Liver (tissue), 9 donors: ENCODE data around the gene FUBP1. TPM values are rescaled to one million over a fixed set of nuclear protein-coding genes. Genes with fewer than 3 reads are reported as not detected.
"Not testable (repeated sequence)": the region's sequence is repeated elsewhere in the genome, so short reads cannot be mapped to it uniquely, and the experiment has no call there.

Source experiments
- DNase-seq: peaks from one replicate; pipeline ENCODE4 v3.0.0-alpha.2; 2017; ENCODE audit warnings: low spot score
- H3K27ac ChIP-seq, 2 donors: one replicate each; pipeline ENCODE4 v1.7.0; 2013; ENCODE audit warnings: inconsistent platforms in 2 of 2, low read length in 2 of 2, control low read depth in 1 of 2, low read depth in 1 of 2, mild to moderate bottlenecking in 1 of 2
- H3K27me3 ChIP-seq, 4 donors: one replicate each; pipeline versions ENCODE4 v1.6.1 to v1.7.0; 2013; ENCODE audit warnings: low read length in 3 of 4, inconsistent platforms in 1 of 4, mild to moderate bottlenecking in 1 of 4, moderate library complexity in 1 of 4; ENCODE audit not compliant: control insufficient read depth in 4 of 4, insufficient read depth in 4 of 4
- H3K36me3 ChIP-seq, 4 donors: one replicate each; pipeline versions ENCODE4 v1.6.1 to v1.7.0; 2013; ENCODE audit warnings: low read length in 3 of 4, mild to moderate bottlenecking in 3 of 4, low read depth in 1 of 4, moderate library complexity in 1 of 4; ENCODE audit not compliant: control insufficient read depth in 4 of 4, insufficient read depth in 3 of 4
- H3K4me1 ChIP-seq, 4 donors: one replicate each; pipeline versions ENCODE4 v1.6.1 to v1.7.0; 2013; ENCODE audit warnings: low read length in 3 of 4, mild to moderate bottlenecking in 3 of 4, moderate library complexity in 1 of 4; ENCODE audit not compliant: control insufficient read depth in 4 of 4, insufficient read depth in 4 of 4
- H3K4me3 ChIP-seq, 3 donors: one replicate each; pipeline versions ENCODE4 v1.6.1 to v1.7.0; 2013; ENCODE audit warnings: low read length in 3 of 3, control low read depth in 1 of 3, low read depth in 1 of 3, mild to moderate bottlenecking in 1 of 3
- H3K9ac ChIP-seq, 2 donors: one replicate each; pipeline ENCODE4 v1.7.0; 2013; ENCODE audit warnings: low read length in 2 of 2, mild to moderate bottlenecking in 2 of 2, moderate library complexity in 2 of 2, control low read depth in 1 of 2, low read depth in 1 of 2
- H3K9me3 ChIP-seq, 4 donors: one replicate each; pipeline versions ENCODE4 v1.6.1 to v1.7.0; 2013; ENCODE audit warnings: low read length in 3 of 4; ENCODE audit not compliant: control insufficient read depth in 4 of 4
- CTCF ChIP-seq: fragments of 150-350 bp; IDR thresholded peaks from 2 replicates; pipeline ENCODE4 v1.5.1; 2017; ENCODE audit warnings: improper control_type of control experiment, low read depth, low read length; ENCODE audit not compliant: missing input control
- EGR1 ChIP-seq, 2 donors: IDR thresholded peaks; 2 replicates each; pipeline ENCODE4 v1.6.1; 2016 to 2018; ENCODE audit warnings: antibody characterized with exemption in 2 of 2, low read depth in 2 of 2
- FOXA1 ChIP-seq: IDR thresholded peaks from 2 replicates; pipeline ENCODE4 v1.6.1; 2016; ENCODE audit warnings: antibody characterized with exemption
- FOXA2 ChIP-seq: IDR thresholded peaks from 2 replicates; pipeline ENCODE4 v1.6.1; 2016; ENCODE audit warnings: antibody characterized with exemption
- GABPA ChIP-seq, 2 donors: IDR thresholded peaks in 1 of 2; conservative IDR thresholded peaks in 1 of 2; 2 replicates each; pipeline ENCODE4 v1.6.1; 2016; ENCODE audit warnings: antibody characterized with exemption in 2 of 2, mild to moderate bottlenecking in 1 of 2, moderate library complexity in 1 of 2
- HNF4A ChIP-seq, 2 donors: conservative IDR thresholded peaks; 2 replicates each; pipeline ENCODE4 v1.6.1; 2016; ENCODE audit warnings: antibody characterized with exemption in 2 of 2, mild to moderate bottlenecking in 2 of 2
- HNF4G ChIP-seq: IDR thresholded peaks from 2 replicates; pipeline ENCODE4 v1.6.1; 2016; ENCODE audit warnings: antibody characterized with exemption
- JUND ChIP-seq, 2 donors: IDR thresholded peaks; 2 replicates each; pipeline ENCODE4 v1.6.1; 2016; ENCODE audit warnings: antibody characterized with exemption in 2 of 2
- MAX ChIP-seq: IDR thresholded peaks from 2 replicates; pipeline ENCODE4 v1.6.1; 2016; ENCODE audit warnings: antibody characterized with exemption
- NR2F2 ChIP-seq: IDR thresholded peaks from 2 replicates; pipeline ENCODE4 v1.6.1; 2016; ENCODE audit warnings: antibody characterized with exemption
- RAD21 ChIP-seq, 2 donors: IDR thresholded peaks; 2 replicates each; pipeline ENCODE4 v1.6.1; 2016; ENCODE audit warnings: antibody characterized with exemption in 2 of 2, mild to moderate bottlenecking in 2 of 2
- RXRA ChIP-seq, 2 donors: IDR thresholded peaks; 2 replicates each; pipeline ENCODE4 v1.6.1; 2017 to 2018; ENCODE audit warnings: antibody characterized with exemption in 2 of 2, mild to moderate bottlenecking in 1 of 2
- SP1 ChIP-seq: IDR thresholded peaks from 2 replicates; pipeline ENCODE4 v1.6.1; 2018; ENCODE audit warnings: antibody characterized with exemption, mild to moderate bottlenecking
- TAF1 ChIP-seq: conservative IDR thresholded peaks from 2 replicates; pipeline ENCODE4 v1.6.1; 2016; ENCODE audit warnings: antibody characterized with exemption, mild to moderate bottlenecking
- YY1 ChIP-seq: IDR thresholded peaks from 2 replicates; pipeline ENCODE4 v1.6.1; 2016; ENCODE audit warnings: antibody characterized with exemption, mild to moderate bottlenecking
- ZBTB33 ChIP-seq: IDR thresholded peaks from 2 replicates; pipeline ENCODE4 v1.6.1; 2016; ENCODE audit warnings: antibody characterized with exemption
- WGBS: extraction: QIAGEN DNeasy Blood & Tissue Kit; methylation state at CpG from one replicate; pipeline ENCODE4 v1.1.7; 2013; 5-methylcytosine and 5-hydroxymethylcytosine counted together
- polyA plus RNA-seq, 2 donors: library from polyadenylated mRNA; stranded (reverse) in 1 of 2; unstranded in 1 of 2; fragments of 200-250 nt in 1 of 2; fragments of >200 nt in 1 of 2; fragmentation: Nextera tagmentation in 1 of 2; extraction: Ambion mirVana in 1 of 2; gene quantifications; one replicate each; pipeline versions ENCODE4 v1.2.1 to v1.2.3, GENCODE V29; 2013 to 2015
- total RNA-seq, 2 donors: library from RNA; depleted of rRNA; stranded (reverse); fragments of >200 nt; gene quantifications; one replicate each; pipeline ENCODE4 v1.2.3, GENCODE V29; 2014
- TF ChIP-seq, protein P1 (sequence below): IDR thresholded peaks from 2 replicates; pipeline ENCODE4 v1.6.1; 2016; ENCODE audit warnings: antibody characterized with exemption
- TF ChIP-seq, protein P2 (sequence below): IDR thresholded peaks from 2 replicates; pipeline ENCODE4 v1.6.1; 2016; ENCODE audit warnings: antibody characterized with exemption, mild to moderate bottlenecking
- donor health status: healthy.
- donor health status: healthy.
- donor health status: healthy.
- donor health status: healthy.
- donor health status: healthy.

FUBP1 gene
- total and polyA plus RNA-seq, 4 donors: 16.3 to 97.4 (median 47.2) TPM

DNA sequence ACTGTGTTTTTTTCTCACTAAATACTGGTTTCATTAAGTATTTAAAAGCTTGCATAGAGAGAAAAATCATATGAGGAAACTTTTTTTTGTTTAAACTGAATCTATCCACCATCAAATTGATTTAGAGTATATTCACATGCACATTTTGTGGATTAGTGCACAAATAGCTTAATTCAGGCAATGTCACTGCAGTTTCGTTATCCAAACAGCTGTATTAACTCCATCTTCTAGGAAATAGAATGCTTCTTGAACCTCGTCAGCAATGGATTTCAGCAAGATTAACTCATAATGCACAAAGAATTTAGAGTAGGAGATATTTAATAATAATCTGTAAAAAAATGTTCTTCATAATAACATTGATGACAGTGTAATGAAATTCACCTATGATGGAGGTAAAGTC is 52.9 kb downstream of the FUBP1 start (continued):
- no peak for TF ChIP-seq ZBTB33
- TF ChIP-seq GABPA (IDR thresholded peaks at IDR 0.05 in 1 of 2, conservative IDR thresholded peaks at IDR 0.05 in 1 of 2): no peak
- no peak for TF ChIP-seq RXRA (IDR thresholded peaks at IDR 0.05)
- no peak for TF ChIP-seq YY1
- TF ChIP-seq NR2F2: no peak
- TF ChIP-seq FOXA2: no peak

DNA sequence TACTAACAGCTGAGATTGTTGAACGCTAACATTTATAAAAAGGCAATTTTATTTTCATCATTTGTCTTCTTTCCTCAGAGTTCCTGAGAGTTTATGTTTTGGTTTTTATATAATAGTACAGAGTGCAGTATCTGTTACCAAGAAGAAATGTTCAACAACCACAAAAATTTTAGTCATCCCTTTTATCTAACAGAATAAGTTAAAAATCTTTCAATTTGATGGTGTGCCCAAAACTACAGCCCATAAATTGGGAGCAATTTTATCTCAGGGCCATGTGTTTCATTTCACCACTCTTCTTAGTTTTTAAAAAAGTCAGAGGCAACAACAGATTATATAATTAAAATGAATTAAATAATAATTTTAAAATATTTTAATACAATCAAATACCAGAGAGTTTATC is 53.4 kb downstream of the FUBP1 start:
- 83% methylated on average over 1 of the region's 1 CpG for WGBS
- TF ChIP-seq NR2F2: no peak
- no peak for TF ChIP-seq YY1
- no peak for TF ChIP-seq EGR1 (IDR thresholded peaks at IDR 0.05; ENCODE audit: low read depth in 2 of 2)
- no peak for TF ChIP-seq SP1
- TF ChIP-seq ZBTB33: no peak
- no peak for TF ChIP-seq CTCF
- no peak for TF ChIP-seq TAF1
- TF ChIP-seq FOXA1: no peak
- no peak for TF ChIP-seq RAD21 (IDR thresholded peaks at IDR 0.05)
- no peak for TF ChIP-seq FOXA2
- no peak for TF ChIP-seq HNF4G
- TF ChIP-seq MAX: no peak
- TF ChIP-seq, protein P1, sequence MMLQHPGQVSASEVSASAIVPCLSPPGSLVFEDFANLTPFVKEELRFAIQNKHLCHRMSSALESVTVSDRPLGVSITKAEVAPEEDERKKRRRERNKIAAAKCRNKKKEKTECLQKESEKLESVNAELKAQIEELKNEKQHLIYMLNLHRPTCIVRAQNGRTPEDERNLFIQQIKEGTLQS: no peak
- TF ChIP-seq GABPA (IDR thresholded peaks at IDR 0.05 in 1 of 2, conservative IDR thresholded peaks at IDR 0.05 in 1 of 2): no peak
- TF ChIP-seq RXRA (IDR thresholded peaks at IDR 0.05): no peak
- TF ChIP-seq JUND (IDR thresholded peaks at IDR 0.05): no peak
- TF ChIP-seq, protein P2, sequence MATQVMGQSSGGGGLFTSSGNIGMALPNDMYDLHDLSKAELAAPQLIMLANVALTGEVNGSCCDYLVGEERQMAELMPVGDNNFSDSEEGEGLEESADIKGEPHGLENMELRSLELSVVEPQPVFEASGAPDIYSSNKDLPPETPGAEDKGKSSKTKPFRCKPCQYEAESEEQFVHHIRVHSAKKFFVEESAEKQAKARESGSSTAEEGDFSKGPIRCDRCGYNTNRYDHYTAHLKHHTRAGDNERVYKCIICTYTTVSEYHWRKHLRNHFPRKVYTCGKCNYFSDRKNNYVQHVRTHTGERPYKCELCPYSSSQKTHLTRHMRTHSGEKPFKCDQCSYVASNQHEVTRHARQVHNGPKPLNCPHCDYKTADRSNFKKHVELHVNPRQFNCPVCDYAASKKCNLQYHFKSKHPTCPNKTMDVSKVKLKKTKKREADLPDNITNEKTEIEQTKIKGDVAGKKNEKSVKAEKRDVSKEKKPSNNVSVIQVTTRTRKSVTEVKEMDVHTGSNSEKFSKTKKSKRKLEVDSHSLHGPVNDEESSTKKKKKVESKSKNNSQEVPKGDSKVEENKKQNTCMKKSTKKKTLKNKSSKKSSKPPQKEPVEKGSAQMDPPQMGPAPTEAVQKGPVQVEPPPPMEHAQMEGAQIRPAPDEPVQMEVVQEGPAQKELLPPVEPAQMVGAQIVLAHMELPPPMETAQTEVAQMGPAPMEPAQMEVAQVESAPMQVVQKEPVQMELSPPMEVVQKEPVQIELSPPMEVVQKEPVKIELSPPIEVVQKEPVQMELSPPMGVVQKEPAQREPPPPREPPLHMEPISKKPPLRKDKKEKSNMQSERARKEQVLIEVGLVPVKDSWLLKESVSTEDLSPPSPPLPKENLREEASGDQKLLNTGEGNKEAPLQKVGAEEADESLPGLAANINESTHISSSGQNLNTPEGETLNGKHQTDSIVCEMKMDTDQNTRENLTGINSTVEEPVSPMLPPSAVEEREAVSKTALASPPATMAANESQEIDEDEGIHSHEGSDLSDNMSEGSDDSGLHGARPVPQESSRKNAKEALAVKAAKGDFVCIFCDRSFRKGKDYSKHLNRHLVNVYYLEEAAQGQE: no peak
- no peak for TF ChIP-seq HNF4A (conservative IDR thresholded peaks at IDR 0.05)
- Histone ChIP-seq H3K4me3 (no peak overlapping the region), H3K27ac (no peak overlapping the region), H3K4me1 (no peaks in the 10 kb centered on the region), H3K27me3 (no peaks in the 10 kb centered on the region), H3K36me3 (no peaks in the 10 kb centered on the region), H3K9me3 (no peaks in the 10 kb centered on the region), H3K9ac (no peak overlapping the region)
- no peak for DNase-seq

GRCh38 chr1:77918918-77919317 is 60.0 kb downstream of the FUBP1 start:
- H3K9ac ChIP-seq, H3K27ac ChIP-seq, H3K9me3 ChIP-seq, H3K36me3 ChIP-seq, H3K4me3 ChIP-seq, DNase-seq, H3K4me1 ChIP-seq, H3K27me3 ChIP-seq: not testable (repeated sequence)
- 91% methylated on average over 5 of the region's 5 CpGs for WGBS
